Measurements from ENCODE around the gene MEG3. TPM values are rescaled to one million over a fixed set of nuclear protein-coding genes. Genes with fewer than 3 reads are reported as not detected.

MEG3 gene
- total RNA-seq, 1 experiment from 2014 or later, result not detected

DNA sequence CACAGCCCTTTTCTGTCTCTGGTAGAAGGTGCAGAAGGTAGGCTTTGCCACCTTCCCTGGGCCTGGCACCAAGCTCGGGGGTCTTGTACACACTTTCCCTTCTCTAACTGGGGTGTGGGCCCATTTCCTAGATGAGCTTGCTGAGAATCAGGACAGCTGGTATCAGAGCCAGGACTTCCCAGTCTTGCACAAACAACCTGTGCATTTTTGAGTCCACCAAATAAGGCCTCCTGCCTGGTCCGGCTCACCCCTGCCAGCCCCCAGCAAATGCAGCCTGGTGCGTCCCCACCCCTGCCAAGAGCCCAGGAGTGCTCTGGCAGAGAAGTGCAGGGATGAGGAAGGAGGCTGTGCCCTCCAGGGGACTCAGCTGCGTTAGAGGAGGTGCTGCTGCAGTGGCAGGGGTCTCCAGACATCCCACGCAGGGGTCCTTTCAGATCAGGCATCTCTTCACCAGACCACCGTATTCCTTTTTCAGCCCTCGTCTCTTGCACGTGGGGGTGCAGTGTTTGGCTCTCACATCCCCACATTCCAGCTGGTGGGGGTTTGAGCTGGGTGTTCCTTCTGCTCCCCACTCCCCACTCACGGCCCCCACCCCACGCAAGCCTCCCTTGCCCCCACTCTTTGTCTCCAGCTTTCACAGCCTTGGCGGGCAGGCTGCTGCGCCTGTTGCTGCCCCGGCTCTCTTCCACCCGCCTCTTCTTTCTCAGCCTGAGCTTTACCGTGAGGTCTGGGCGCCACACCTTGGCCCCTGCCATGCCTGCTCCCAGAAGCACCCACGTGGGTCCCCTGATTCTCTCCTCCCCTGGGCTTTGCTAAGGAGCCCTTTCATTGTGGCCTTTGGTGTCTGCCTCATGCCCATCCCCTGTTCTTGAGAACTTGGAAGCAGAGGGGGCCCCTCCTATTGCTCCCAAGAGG lies 32.3 kb downstream of the MEG3 start:
- intact Hi-C loops (cut with micrococcal nuclease; ENCODE audit: unreplicated experiment), result no loop called here
- POLR2A ChIA-PET (ENCODE audit: unreplicated experiment), result no interaction called here
- no peaks in the 10 kb centered on the region for H3K4me1 ChIP-seq (replicated peaks; ENCODE audit: insufficient read depth)

DNA sequence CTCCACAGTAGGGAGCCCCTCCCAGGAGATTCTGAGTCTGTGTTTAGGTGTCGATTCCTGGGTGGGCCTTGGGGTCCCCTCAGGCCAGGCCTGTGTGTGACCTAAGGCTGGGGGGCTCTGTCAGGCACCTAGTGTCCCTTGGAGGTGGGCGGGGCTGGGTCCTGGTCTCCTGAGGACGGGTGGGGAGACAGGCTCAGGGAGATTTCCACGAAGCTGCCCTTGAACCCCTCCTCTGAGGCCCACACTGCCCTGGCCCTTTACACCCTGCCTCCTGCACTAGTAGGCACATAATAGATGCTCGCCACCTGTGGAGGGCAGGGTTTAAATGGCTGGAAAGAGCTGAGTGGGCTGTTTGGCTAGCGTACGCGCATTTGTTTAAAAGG lies 32.9 kb downstream of the MEG3 start:
- no peaks in the 10 kb centered on the region for H3F3A ChIP-seq (ENCODE audit: insufficient read depth, low read depth)
- CTCF ChIA-PET, result no interaction called here
- no peak overlapping the region for H2AFZ ChIP-seq
- H3K27ac ChIP-seq, result no peak overlapping the region
- no TSS peak for BruUV-seq (replicated peaks)
- TF ChIP-seq, protein P1, sequence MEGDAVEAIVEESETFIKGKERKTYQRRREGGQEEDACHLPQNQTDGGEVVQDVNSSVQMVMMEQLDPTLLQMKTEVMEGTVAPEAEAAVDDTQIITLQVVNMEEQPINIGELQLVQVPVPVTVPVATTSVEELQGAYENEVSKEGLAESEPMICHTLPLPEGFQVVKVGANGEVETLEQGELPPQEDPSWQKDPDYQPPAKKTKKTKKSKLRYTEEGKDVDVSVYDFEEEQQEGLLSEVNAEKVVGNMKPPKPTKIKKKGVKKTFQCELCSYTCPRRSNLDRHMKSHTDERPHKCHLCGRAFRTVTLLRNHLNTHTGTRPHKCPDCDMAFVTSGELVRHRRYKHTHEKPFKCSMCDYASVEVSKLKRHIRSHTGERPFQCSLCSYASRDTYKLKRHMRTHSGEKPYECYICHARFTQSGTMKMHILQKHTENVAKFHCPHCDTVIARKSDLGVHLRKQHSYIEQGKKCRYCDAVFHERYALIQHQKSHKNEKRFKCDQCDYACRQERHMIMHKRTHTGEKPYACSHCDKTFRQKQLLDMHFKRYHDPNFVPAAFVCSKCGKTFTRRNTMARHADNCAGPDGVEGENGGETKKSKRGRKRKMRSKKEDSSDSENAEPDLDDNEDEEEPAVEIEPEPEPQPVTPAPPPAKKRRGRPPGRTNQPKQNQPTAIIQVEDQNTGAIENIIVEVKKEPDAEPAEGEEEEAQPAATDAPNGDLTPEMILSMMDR (conservative IDR thresholded peaks at IDR 0.05), result no peak
- TF ChIP-seq EZH2 (IDR thresholded peaks at IDR 0.05; ENCODE audit: low read depth), result no peak
- no peaks in the 10 kb centered on the region for H3K4me1 ChIP-seq (replicated peaks; ENCODE audit: insufficient read depth)
- H3K4me2 ChIP-seq, result no peak overlapping the region
- POLR2A ChIA-PET (ENCODE audit: unreplicated experiment), result no interaction called here
- no peaks in the 10 kb centered on the region for H3K9me2 ChIP-seq (ENCODE audit: insufficient read depth)
- no peaks in the 10 kb centered on the region for H3K79me2 ChIP-seq (ENCODE audit: low read depth)
- intact Hi-C loops (cut with micrococcal nuclease; ENCODE audit: unreplicated experiment), result no loop called here
- H3K27me3 ChIP-seq (ENCODE audit: insufficient read depth, low read depth), result peaks cover 24% of the 10 kb centered on the region; the same call in 1 of the 2 replicates
- no peak for DNase-seq
- no peak overlapping the region for H3K4me3 ChIP-seq
- no peaks in the 10 kb centered on the region for H4K20me1 ChIP-seq (ENCODE audit: insufficient read depth)
- no peaks in the 10 kb centered on the region for H3K36me3 ChIP-seq (ENCODE audit: low read depth)
- no peaks in the 10 kb centered on the region for H3K9me3 ChIP-seq (ENCODE audit: insufficient read depth, low read depth)

More for the DNA sequence above, 32.3 kb downstream of the MEG3 start:
- Histone ChIP-seq H3K4me3 (no peak overlapping the region), H3K27ac (no peak overlapping the region), H3K36me3 (ENCODE audit: low read depth) (no peaks in the 10 kb centered on the region), H3F3A (ENCODE audit: insufficient read depth, low read depth) (no peaks in the 10 kb centered on the region), H3K79me2 (ENCODE audit: low read depth) (no peaks in the 10 kb centered on the region), H3K9me2 (ENCODE audit: insufficient read depth) (no peaks in the 10 kb centered on the region), H4K20me1 (ENCODE audit: insufficient read depth) (no peaks in the 10 kb centered on the region), H3K27me3 (ENCODE audit: insufficient read depth, low read depth) (peaks cover 22% of the 10 kb centered on the region; the same call in 1 of the 2 replicates), H3K4me2 (no peak overlapping the region), H2AFZ (no peak overlapping the region), H3K9me3 (ENCODE audit: insufficient read depth, low read depth) (no peaks in the 10 kb centered on the region)
- no TSS peak for BruUV-seq (replicated peaks)
- CTCF ChIA-PET, result no interaction called here
- TF ChIP-seq, protein P1 (conservative IDR thresholded peaks at IDR 0.05), result no peak
- TF ChIP-seq EZH2 (IDR thresholded peaks at IDR 0.05; ENCODE audit: low read depth), result no peak
- DNase-seq, result no peak

DNA sequence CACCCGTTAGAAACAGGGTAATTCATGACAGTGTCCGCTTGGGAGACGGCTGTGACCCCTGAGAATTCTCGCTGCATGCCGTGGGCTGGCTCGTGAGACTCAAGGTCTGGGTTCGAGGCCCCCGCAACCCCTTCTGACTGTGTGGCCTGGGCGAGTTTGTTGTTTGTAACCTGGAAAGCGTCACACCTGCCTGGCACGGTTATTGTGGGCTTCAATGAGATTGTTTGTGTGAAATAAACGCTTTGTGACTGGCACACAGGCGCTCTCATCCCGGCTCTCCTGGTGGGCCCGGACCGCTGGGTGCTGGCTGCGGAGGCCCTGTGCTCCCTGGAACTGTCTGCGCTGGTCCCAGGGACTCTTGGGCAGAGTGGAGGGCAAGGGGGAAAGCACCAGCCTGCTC lies 33.9 kb downstream of the MEG3 start:
- H3K79me2 ChIP-seq (ENCODE audit: low read depth), result no peaks in the 10 kb centered on the region
- intact Hi-C loops (cut with micrococcal nuclease; ENCODE audit: unreplicated experiment), result no loop called here
- no TSS peak for BruUV-seq (replicated peaks)

More for the DNA sequence above, 33.9 kb downstream of the MEG3 start:
- H3K4me2 ChIP-seq, result no peak overlapping the region
- no peaks in the 10 kb centered on the region for H4K20me1 ChIP-seq (ENCODE audit: insufficient read depth)
- H3K4me3 ChIP-seq, result no peak overlapping the region
- H3K4me1 ChIP-seq (replicated peaks; ENCODE audit: insufficient read depth), result no peaks in the 10 kb centered on the region
- no peaks in the 10 kb centered on the region for H3K9me2 ChIP-seq (ENCODE audit: insufficient read depth)
- peaks cover 24% of the 10 kb centered on the region; the same call in 1 of the 2 replicates for H3K27me3 ChIP-seq (ENCODE audit: insufficient read depth, low read depth)
- ChIA-PET POLR2A (ENCODE audit: unreplicated experiment) (no interaction called here), CTCF (no interaction called here)
- no peak overlapping the region for H2AFZ ChIP-seq
- no peaks in the 10 kb centered on the region for H3F3A ChIP-seq (ENCODE audit: insufficient read depth, low read depth)
- TF ChIP-seq, protein P1 (conservative IDR thresholded peaks at IDR 0.05), result no peak
- no peak for TF ChIP-seq EZH2 (IDR thresholded peaks at IDR 0.05; ENCODE audit: low read depth)
- H3K27ac ChIP-seq, result no peak overlapping the region
- H3K9me3 ChIP-seq (ENCODE audit: insufficient read depth, low read depth), result no peaks in the 10 kb centered on the region
- no peak for DNase-seq
- no peaks in the 10 kb centered on the region for H3K36me3 ChIP-seq (ENCODE audit: low read depth)

Data from PC-9 (cell line).